ENCODE measurements around the gene TMEM250.

TMEM250 gene

GRCh38 chr9:136093346-136093986, 25.2 kb downstream of the TMEM250 start:
- H3K9me3 Mint-ChIP-seq: no peaks in the 10 kb centered on the region

DNA sequence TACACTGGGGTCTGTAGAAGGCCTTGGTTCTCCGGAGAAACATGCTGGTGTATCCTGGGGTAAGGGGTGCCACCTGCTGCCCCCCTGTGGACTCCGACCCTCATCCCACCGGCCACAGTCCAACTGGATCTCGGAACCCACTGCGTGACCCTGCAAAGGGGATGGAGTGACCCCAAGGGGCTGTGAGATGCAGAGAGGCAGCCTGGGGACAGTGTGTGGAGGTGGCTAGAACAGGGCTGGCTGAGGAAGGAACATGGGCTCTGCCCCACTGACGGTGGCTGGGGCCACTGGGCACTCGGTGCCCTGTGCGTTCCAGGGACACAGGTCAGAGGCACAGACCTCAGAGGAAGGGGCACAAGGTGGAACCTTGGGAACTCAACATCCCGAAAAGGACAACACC, 25.9 kb downstream of the TMEM250 start:
- Mint-ChIP-seq H3K9me3 (no peaks in the 10 kb centered on the region), H3K27ac (no peak overlapping the region), H3K36me3 (ENCODE audit: low read depth) (no peaks in the 10 kb centered on the region), H3K4me1 (ENCODE audit: low read depth) (peaks cover 4% of the 10 kb centered on the region), H3K4me3 (peak overlapping the region; percentile 72), H3K27me3 (ENCODE audit: low read depth) (peaks cover 16% of the 10 kb centered on the region)
- no peak for DNase-seq (ENCODE audit: low spot score)

More at GRCh38 chr9:136093346-136093986, 25.2 kb downstream of the TMEM250 start:
- Mint-ChIP-seq H3K27ac (no peak overlapping the region), H3K4me1 (ENCODE audit: low read depth) (peaks cover 4% of the 10 kb centered on the region), H3K4me3 (peak overlapping the region; percentile 72), H3K27me3 (ENCODE audit: low read depth) (peaks cover 18% of the 10 kb centered on the region), H3K36me3 (ENCODE audit: low read depth) (no peaks in the 10 kb centered on the region)
- no peak for DNase-seq (ENCODE audit: low spot score)

DNA sequence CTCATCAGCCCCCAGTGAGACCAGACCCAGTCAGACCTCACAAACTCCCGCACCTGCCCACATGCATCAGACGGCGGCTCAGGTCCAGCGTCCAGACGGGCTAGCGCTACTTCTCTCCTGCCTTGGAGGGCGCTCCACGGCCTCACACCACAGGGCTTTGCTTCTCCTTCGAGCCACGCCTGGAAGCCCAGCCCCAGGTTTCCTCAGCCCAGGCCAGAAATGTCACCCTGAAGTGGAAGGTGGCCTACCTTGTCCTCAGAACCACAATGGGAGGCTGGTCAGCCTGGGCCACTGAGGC, 26.4 kb downstream of the TMEM250 start:
- H3K27ac Mint-ChIP-seq: no peak overlapping the region
- H3K27me3 Mint-ChIP-seq (ENCODE audit: low read depth): peaks cover 13% of the 10 kb centered on the region
- no peak overlapping the region for H3K4me3 Mint-ChIP-seq
- peaks cover 4% of the 10 kb centered on the region for H3K4me1 Mint-ChIP-seq (ENCODE audit: low read depth)
- H3K36me3 Mint-ChIP-seq (ENCODE audit: low read depth): no peaks in the 10 kb centered on the region
- H3K9me3 Mint-ChIP-seq: no peaks in the 10 kb centered on the region
- no peak for DNase-seq (ENCODE audit: low spot score)

DNA sequence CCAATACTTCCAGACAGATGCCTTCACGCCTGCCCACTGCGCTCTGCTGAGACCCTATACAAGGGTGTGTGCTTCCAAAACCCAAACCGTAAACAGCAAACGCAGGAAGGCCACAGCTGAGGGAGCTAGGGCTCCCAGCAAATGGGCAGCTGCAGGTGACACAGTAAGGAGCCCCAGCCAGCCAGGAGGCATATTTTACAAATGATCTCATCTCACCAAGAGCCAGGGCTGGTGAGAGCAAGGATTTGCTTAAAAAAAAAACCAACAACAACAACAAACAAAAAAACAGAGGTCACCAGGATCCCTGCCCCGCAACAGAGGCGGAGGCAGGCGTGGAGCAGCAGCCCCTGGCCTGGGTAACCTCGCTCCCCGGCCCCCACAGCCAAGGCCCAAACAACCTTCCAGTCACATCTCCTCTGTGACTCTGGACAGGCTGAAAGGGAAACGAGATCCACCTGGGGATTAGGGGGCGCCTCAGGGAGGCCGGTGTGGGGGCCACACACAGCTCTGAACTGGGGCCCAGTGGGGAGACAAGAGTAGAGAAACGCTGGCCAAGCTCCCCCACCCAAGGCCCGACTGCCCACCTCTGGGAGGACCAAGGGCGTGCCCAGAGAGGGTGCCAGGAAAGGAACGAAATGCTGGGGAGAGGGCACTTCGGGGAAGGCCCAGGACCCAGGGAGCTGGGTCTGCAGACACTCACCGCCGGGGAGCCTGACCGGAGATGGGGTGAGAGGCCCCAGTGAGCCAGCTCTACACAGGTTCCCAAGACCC, 26.9 kb downstream of the TMEM250 start:
- peaks cover 12% of the 10 kb centered on the region for H3K27me3 Mint-ChIP-seq (ENCODE audit: low read depth)
- no peak overlapping the region for H3K4me3 Mint-ChIP-seq
- no peak for DNase-seq (ENCODE audit: low spot score)
- H3K9me3 Mint-ChIP-seq: no peaks in the 10 kb centered on the region
- no peak overlapping the region for H3K27ac Mint-ChIP-seq
- H3K4me1 Mint-ChIP-seq (ENCODE audit: low read depth): peaks cover 4% of the 10 kb centered on the region
- H3K36me3 Mint-ChIP-seq (ENCODE audit: low read depth): no peaks in the 10 kb centered on the region

DNA sequence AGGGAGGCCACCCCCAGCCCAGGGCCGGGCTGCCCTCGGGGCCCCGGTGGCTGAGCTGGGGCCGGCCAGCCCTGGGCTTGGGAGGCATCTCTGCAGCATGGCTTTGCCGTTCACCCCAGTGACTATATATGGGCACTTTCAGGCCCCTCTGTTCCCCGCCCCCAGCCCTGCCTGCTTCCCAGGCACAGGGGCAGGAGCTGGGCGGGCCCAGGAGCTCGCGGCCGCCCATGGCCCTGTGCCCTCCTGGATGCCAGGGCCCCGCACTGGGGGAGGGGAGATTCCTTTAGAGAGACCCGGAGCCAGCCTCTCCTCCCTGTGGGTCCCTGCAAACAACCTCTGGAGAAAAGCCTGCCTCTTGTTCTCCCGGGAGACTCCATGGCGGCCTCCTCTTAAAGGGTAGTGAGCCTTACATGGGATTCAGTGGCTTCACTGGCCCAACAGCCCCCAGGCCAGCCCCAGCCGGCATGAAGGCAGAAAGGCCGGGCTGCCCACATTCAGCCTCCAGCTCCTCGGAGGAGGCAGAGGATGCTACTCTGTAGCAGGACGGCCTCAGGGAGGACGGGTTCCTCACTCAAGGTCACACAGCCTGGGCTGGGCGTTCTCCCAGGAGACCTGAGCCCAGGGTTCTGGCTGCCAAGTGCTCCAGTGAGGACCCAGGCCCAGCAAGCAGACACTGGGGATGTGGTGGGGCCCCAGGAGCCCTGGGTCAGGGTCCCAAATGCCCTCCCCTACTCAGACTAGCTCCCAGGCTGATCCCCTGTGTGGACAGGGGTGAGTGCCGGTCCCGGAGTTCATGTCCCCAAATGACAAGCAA, 27.7 kb downstream of the TMEM250 start:
- no peak overlapping the region for H3K4me3 Mint-ChIP-seq
- no peaks in the 10 kb centered on the region for H3K9me3 Mint-ChIP-seq
- DNase-seq (ENCODE audit: low spot score): no peak
- H3K4me1 Mint-ChIP-seq (ENCODE audit: low read depth): peaks cover 4% of the 10 kb centered on the region
- H3K27me3 Mint-ChIP-seq (ENCODE audit: low read depth): peaks cover 8% of the 10 kb centered on the region
- no peaks in the 10 kb centered on the region for H3K36me3 Mint-ChIP-seq (ENCODE audit: low read depth)
- no peak overlapping the region for H3K27ac Mint-ChIP-seq

- no peaks in the 10 kb centered on the region for H3K36me3 Mint-ChIP-seq (ENCODE audit: low read depth)
- no peak for DNase-seq (ENCODE audit: low spot score)
- no peaks in the 10 kb centered on the region for H3K9me3 Mint-ChIP-seq
- no peak overlapping the region for H3K27ac Mint-ChIP-seq
- H3K4me1 Mint-ChIP-seq (ENCODE audit: low read depth): peaks cover 4% of the 10 kb centered on the region
- H3K4me3 Mint-ChIP-seq: no peak overlapping the region
- peaks cover 8% of the 10 kb centered on the region for H3K27me3 Mint-ChIP-seq (ENCODE audit: low read depth)
Observed at GRCh38 chr9:136090056-136090735, 28.5 kb downstream of the TMEM250 start.

DNA sequence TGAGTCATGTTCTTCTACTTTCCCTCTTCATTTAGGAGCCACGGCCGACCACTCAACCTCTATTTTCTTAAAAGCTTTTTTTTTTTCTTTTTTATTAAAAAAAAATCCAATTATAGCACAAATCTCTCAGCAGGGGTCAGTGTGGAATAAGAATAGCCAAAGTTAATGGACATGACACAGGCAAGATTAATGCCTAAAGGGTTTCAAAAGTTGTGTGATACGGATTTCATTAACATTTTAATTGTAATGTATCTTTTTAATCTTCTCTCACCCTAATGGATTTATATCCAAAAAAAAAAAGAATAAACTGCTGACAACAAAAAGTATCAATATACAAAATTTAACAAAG, 29.0 kb downstream of the TMEM250 start:
- peaks cover 8% of the 10 kb centered on the region for H3K27me3 Mint-ChIP-seq (ENCODE audit: low read depth)
- H3K36me3 Mint-ChIP-seq (ENCODE audit: low read depth): no peaks in the 10 kb centered on the region
- no peak for DNase-seq (ENCODE audit: low spot score)
- H3K4me1 Mint-ChIP-seq (ENCODE audit: low read depth): peaks cover 4% of the 10 kb centered on the region
- H3K27ac Mint-ChIP-seq: no peak overlapping the region
- H3K4me3 Mint-ChIP-seq: no peak overlapping the region
- H3K9me3 Mint-ChIP-seq: no peaks in the 10 kb centered on the region

DNA sequence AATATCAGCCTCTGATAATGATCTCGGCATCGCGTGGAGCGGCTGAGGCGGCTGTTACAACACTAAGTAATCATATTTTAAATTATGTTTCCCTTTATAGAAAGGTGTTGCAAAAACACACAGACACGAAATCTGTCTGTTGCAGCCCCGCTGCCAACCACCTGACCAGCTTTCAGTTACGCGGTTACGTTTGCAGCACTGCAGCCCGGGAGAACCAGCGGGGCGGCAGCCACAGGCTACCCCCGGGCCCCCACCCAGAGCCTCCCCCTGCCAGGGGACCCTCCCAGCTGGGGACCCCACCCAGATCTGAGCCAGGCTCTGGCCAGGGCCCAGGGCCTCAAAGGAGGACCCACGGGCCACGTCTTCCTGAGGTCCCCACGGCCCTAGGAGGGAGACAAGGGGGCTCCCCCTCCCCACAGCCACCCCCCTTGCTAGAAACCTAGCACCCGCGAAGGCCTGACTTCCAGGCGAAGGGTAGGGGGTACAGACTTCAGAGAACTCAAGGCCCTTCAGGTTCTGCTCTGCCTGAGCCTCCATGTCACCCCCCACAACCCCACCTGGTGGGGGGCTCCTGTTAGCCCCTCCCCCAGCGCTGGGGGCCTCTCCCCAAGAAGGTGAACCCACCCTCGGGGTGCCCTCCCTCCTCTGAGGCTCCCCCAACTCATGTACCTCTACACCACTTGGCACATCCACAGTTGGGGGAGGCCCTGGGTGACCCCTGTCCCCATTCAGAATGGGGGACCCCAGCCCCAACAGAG, 29.6 kb downstream of the TMEM250 start:
- peaks cover 8% of the 10 kb centered on the region for H3K27me3 Mint-ChIP-seq (ENCODE audit: low read depth)
- H3K27ac Mint-ChIP-seq: no peak overlapping the region
- H3K4me1 Mint-ChIP-seq (ENCODE audit: low read depth): peaks cover 4% of the 10 kb centered on the region
- no peak for DNase-seq (ENCODE audit: low spot score)
- no peak overlapping the region for H3K4me3 Mint-ChIP-seq
- no peaks in the 10 kb centered on the region for H3K36me3 Mint-ChIP-seq (ENCODE audit: low read depth)
- no peaks in the 10 kb centered on the region for H3K9me3 Mint-ChIP-seq

DNA sequence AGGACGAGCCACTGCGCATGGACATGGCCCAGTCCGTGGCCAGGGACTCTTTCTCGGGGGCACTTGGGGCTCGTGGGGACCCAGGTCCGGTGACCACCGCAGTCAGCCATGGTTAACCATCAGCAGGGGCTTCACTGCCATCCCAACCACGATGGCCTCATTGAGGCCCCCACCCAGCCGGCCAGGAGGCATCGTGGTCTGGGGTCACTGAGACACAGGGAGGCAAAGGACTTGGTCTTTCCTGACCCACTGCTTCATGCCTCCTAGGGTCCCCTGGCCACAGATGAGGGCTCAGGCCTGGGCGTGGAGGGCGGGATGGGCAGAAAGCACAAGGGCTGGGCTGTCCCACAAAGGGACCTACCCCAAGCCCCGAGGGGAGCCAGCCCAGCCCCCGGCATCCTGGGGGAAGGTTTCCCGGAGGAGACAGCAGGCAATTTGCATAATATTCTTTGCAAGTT, 30.2 kb downstream of the TMEM250 start:
- Mint-ChIP-seq H3K9me3 (no peaks in the 10 kb centered on the region), H3K4me3 (no peak overlapping the region), H3K36me3 (ENCODE audit: low read depth) (no peaks in the 10 kb centered on the region), H3K4me1 (ENCODE audit: low read depth) (peaks cover 4% of the 10 kb centered on the region), H3K27ac (no peak overlapping the region), H3K27me3 (ENCODE audit: low read depth) (peaks cover 7% of the 10 kb centered on the region)
- DNase-seq (ENCODE audit: low spot score): no peak

DNA sequence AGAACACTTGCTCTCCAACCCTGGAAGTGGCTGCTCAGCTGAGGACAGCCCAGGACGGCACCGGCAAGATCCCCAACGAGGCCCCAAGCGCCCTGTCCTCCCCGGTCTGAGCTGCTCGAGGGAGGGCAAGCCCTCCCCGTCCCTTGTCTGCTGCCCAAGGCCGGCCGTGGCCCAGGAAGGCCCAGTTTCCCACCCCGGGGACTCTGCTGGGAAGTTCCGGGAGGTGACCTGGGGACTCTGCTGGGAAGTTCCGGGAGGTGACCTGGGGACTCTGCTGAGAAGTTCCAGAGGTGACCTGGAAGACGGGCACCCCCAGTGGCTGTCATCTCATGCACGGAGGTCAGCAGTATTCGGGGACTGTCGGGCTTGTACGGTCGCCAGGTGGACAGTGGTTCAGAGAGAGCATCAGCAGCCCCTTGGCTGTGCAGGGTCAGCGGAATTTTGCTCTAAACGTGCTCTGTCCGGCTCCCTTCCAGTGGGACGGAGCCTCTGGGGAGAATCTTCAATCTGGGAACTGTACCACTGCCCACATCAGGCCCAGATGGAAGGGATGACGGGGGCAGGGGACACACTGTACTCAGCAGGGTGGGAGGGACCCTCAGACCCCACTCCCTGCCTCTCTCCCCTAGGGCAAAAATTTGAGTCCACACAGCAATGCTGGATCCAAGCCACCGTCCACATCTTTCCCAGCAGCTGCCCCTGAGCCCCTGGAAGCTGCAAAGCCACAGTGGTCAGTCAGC, 30.8 kb downstream of the TMEM250 start:
- Mint-ChIP-seq H3K9me3 (no peaks in the 10 kb centered on the region), H3K36me3 (ENCODE audit: low read depth) (no peaks in the 10 kb centered on the region), H3K27ac (no peak overlapping the region), H3K4me1 (ENCODE audit: low read depth) (peaks cover 4% of the 10 kb centered on the region), H3K27me3 (ENCODE audit: low read depth) (peaks cover 1% of the 10 kb centered on the region), H3K4me3 (no peak overlapping the region)
- DNase-seq (ENCODE audit: low spot score): no peak

GRCh38 chr9:136086951-136087740, 31.5 kb downstream of the TMEM250 start:
- Mint-ChIP-seq H3K36me3 (ENCODE audit: low read depth) (no peaks in the 10 kb centered on the region), H3K9me3 (no peaks in the 10 kb centered on the region), H3K4me3 (no peak overlapping the region), H3K27me3 (ENCODE audit: low read depth) (no peaks in the 10 kb centered on the region), H3K27ac (no peak overlapping the region), H3K4me1 (ENCODE audit: low read depth) (peaks cover 4% of the 10 kb centered on the region)
- no peak for DNase-seq (ENCODE audit: low spot score)

- no peaks in the 10 kb centered on the region for H3K36me3 Mint-ChIP-seq (ENCODE audit: low read depth)
- no peak for DNase-seq (ENCODE audit: low spot score)
- no peaks in the 10 kb centered on the region for H3K9me3 Mint-ChIP-seq
- H3K27me3 Mint-ChIP-seq (ENCODE audit: low read depth): no peaks in the 10 kb centered on the region
- no peak overlapping the region for H3K4me3 Mint-ChIP-seq
- peaks cover 4% of the 10 kb centered on the region for H3K4me1 Mint-ChIP-seq (ENCODE audit: low read depth)
- H3K27ac Mint-ChIP-seq: no peak overlapping the region
Observed at GRCh38 chr9:136086213-136086881, 32.3 kb downstream of the TMEM250 start.
